H1 (cell line): Measurements from ENCODE around the gene SPEF1. TPM values are rescaled to one million over a fixed set of nuclear protein-coding genes. Genes with fewer than 3 reads are reported as not detected.

Source experiments
- EP300 ChIP-seq, 2 experiments: IDR thresholded peaks; 1 replicate in 1 of 2; 2 replicates in 1 of 2; pipeline ENCODE4 v1.6.1; 2011 to 2012; ENCODE audit warnings: low read depth in 2 of 2, low read length in 2 of 2, mild to moderate bottlenecking in 2 of 2, borderline replicate concordance in 1 of 2, inconsistent platforms in 1 of 2, moderate library complexity in 1 of 2
- PHF8 ChIP-seq: fragments of 200-600 bp; sonication (generic); conservative IDR thresholded peaks from 2 replicates; pipeline ENCODE4 v1.7.1; 2012; ENCODE audit warnings: low read depth, mild to moderate bottlenecking, inconsistent platforms, low read length, moderate library complexity
- polyA plus RNA-seq, 7 experiments: library from polyadenylated mRNA; depleted of rRNA in 3 of 7; stranded (reverse) in 5 of 7; unstranded in 2 of 7; fragments of >200 nt in 5 of 7; fragments of 200-250 nt in 2 of 7; gene quantifications; 1 replicate in 5 of 7; 2 replicates in 1 of 7; 4 replicates in 1 of 7; pipeline versions ENCODE4 v1.2.1 to v1.2.3, GENCODE V29; 2011 to 2013; ENCODE audit warnings: missing spikeins in 2 of 7, mixed read lengths in 2 of 7
- total RNA-seq: library from RNA; stranded (reverse); fragmentation: NEBNext Ultra II Directional; extraction: Animal tissue kit (Norgen Biotek cat#: 25700); gene quantifications from 2 replicates; pipeline ENCODE4 v1.2.1, GENCODE V29; 2021

SPEF1 gene
- total and polyA plus RNA-seq, 2 of the 8 experiments (the other 6 are each of a cell fraction or from before 2014, with no cell fraction given), result 0.51 to 0.71 TPM

DNA sequence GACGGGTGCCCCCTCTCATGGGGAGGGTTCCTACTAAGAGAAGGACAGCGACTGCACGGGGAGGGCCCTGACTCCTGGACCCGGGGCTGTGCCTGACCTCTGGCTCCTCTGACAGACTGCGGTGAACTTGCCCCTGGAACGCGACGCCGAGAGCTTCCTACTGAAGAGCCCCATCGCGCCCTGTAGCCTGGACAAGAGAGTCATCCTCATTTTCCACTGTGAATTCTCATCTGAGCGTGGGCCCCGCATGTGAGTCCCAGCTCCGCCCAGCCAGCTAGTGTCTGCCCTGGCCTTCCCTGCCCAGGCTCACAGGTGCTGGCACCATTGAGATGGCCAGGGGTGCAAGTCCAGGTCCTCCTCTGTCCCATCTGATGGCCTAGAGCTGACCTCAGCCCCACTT is 22.0 kb upstream of the SPEF1 start (continued):
- no peak for TF ChIP-seq EP300 (IDR thresholded peaks at IDR 0.05; ENCODE audit: borderline replicate concordance in 1 of 2, low read depth in 2 of 2, low read length in 2 of 2)
- TF ChIP-seq PHF8, result no peak
- TF ChIP-seq, all 59 proteins: peak for 0
